OCI-LY3 (cell line): Measurements from ENCODE around the gene DAGLA.

Source experiments
- H2AFZ ChIP-seq: fragments of 200-600, 300-600 bp; shearing (Covaris generic); 2 replicates; pipeline ENCODE4 v1.6.0; 2014; ENCODE audit warnings: antibody characterized with exemption, low read depth, low read length
- H3K27ac ChIP-seq: fragments of 200-600, 300-600 bp; sonication (generic); 2 replicates; pipeline ENCODE4 v1.5.1; 2014; ENCODE audit warnings: mild to moderate bottlenecking, low read length, moderate library complexity, mixed read lengths
- H3K27me3 ChIP-seq: fragments of 200-600, 300-600 bp; sonication (generic); 2 replicates; pipeline ENCODE4 v1.6.1; 2014; ENCODE audit warnings: low read depth, low read length, mixed read lengths
- H3K36me3 ChIP-seq: fragments of 200-600, 300-600 bp; sonication (generic); replicated peaks from 2 replicates; pipeline ENCODE3; 2014; ENCODE audit warnings: low read depth, low read length, mixed read lengths
- H3K4me1 ChIP-seq: fragments of 300-600, 200-600 bp; sonication (generic); 2 replicates; pipeline ENCODE4 v1.6.1; 2014; ENCODE audit warnings: low read length, mixed read lengths
- H3K4me2 ChIP-seq: fragments of 200-600, 300-600 bp; sonication (generic); 2 replicates; pipeline ENCODE4 v1.6.1; 2014; ENCODE audit warnings: low read length, mixed read lengths
- H3K4me3 ChIP-seq: fragments of 300-600, 200-600 bp; sonication (generic); 2 replicates; pipeline ENCODE4 v1.5.1; 2014; ENCODE audit warnings: antibody characterized with exemption, mild to moderate bottlenecking, low read length, moderate library complexity
- H3K79me2 ChIP-seq: fragments of 300-600, 200-600 bp; shearing (Covaris generic); 2 replicates; pipeline ENCODE4 v1.6.1; 2014; ENCODE audit warnings: mild to moderate bottlenecking, low read length, mixed read lengths
- H3K9ac ChIP-seq: fragments of 300-600, 200-600 bp; shearing (Covaris generic); 2 replicates; pipeline ENCODE4 v1.6.0; 2014; ENCODE audit warnings: mild to moderate bottlenecking, low read length, moderate library complexity
- H3K9me3 ChIP-seq: fragments of 200-600, 300-600 bp; shearing (Covaris generic); 2 replicates; pipeline ENCODE4 v1.6.1; 2014; ENCODE audit warnings: low read length, mixed read lengths; ENCODE audit not compliant: insufficient read depth
- H4K20me1 ChIP-seq: fragments of 200-600, 300-600 bp; sonication (generic); 2 replicates; pipeline ENCODE4 v1.6.1; 2016; ENCODE audit warnings: low read length, mixed read lengths; ENCODE audit not compliant: insufficient read depth
- CTCF ChIP-seq: fragments of 200-600, 300-600 bp; sonication (generic); IDR thresholded peaks from 2 replicates; pipeline ENCODE4 v1.5.1; 2014; ENCODE audit warnings: antibody characterized with exemption, low read length, low read depth
- EZH2phosphoT487 ChIP-seq: fragments of 200-600 bp; shearing (Covaris generic); IDR thresholded peaks from 2 replicates; pipeline ENCODE4 v1.6.1; 2018; ENCODE audit warnings: antibody characterized with exemption, mixed run types, low read depth

The DAGLA gene

DNA sequence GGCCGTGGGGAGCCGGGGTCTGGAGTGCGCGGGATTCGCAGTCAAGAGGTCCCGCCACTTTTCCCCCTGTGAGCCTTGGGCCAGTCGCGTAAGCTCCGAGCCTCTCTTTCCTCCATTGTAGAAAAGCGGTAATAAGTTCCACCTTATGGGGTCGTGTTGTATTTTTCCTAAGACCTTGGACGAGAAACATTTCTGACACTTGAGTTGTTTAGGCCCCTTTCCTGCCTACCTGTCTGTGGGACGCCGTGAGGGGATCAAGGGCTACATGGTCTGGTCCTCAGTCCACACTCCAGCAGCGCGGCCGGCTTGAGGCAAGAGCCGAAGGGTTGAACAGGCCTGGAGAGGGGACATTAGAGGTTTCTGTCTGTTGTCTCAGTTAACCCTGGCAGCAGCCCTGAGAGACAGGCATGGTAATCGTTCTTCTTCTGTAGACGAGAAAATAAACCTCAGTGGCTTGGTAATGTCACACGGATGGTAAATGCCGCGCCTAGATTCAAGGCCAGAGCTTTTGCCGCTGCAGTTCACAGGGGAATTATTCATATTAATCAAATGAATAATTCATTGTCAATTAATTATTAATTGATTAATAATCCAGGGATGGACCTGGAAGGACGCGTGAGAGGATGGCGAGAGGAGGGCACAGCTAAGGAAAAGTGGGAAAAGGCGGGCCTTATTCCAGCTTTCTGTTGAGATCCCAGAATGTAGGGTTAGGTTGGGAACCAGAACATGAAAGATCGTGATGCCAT, 113.1 kb downstream of the DAGLA start:
- peak overlapping the region; percentile 90 for H3K4me3 ChIP-seq
- no peaks in the 10 kb centered on the region for H3K9me3 ChIP-seq
- no peaks in the 10 kb centered on the region for H3K27me3 ChIP-seq
- peak overlapping the region; percentile 99 for H3K9ac ChIP-seq
- TF ChIP-seq CTCF (no peak), EZH2phosphoT487 (no peak)
- H3K36me3 ChIP-seq, result peaks cover 51% of the 10 kb centered on the region
- peaks cover 8% of the 10 kb centered on the region; the same call in 1 of the 2 replicates for H4K20me1 ChIP-seq
- H3K4me1 ChIP-seq, result peaks cover 29% of the 10 kb centered on the region
- peaks cover 92% of the 10 kb centered on the region for H3K79me2 ChIP-seq
- peak overlapping the region; percentile 77 for H3K4me2 ChIP-seq
- H2AFZ ChIP-seq, result peak overlapping the region; percentile 91; the same call in 1 of the 2 replicates
- H3K27ac ChIP-seq, result peak overlapping the region; percentile 83

GRCh38 chr11:61793829-61794204, 113.6 kb downstream of the DAGLA start:
- peaks cover 35% of the 10 kb centered on the region for H3K4me1 ChIP-seq

GRCh38 chr11:61794579-61794978, 114.4 kb downstream of the DAGLA start:
- Histone ChIP-seq H3K9me3 (no peaks in the 10 kb centered on the region), H3K4me3 (no peak overlapping the region), H3K36me3 (peaks cover 49% of the 10 kb centered on the region), H3K4me1 (peaks cover 43% of the 10 kb centered on the region), H3K4me2 (peak overlapping the region; percentile 22), H4K20me1 (peaks cover 11% of the 10 kb centered on the region; the same call in 1 of the 2 replicates), H3K79me2 (peaks cover 99% of the 10 kb centered on the region), H2AFZ (no peak overlapping the region), H3K27me3 (no peaks in the 10 kb centered on the region), H3K27ac (no peak overlapping the region), H3K9ac (no peak overlapping the region)
- TF ChIP-seq CTCF (no peak), EZH2phosphoT487 (no peak)

More at GRCh38 chr11:61793829-61794204, 113.6 kb downstream of the DAGLA start:
- TF ChIP-seq EZH2phosphoT487 (no peak), CTCF (no peak)
- Histone ChIP-seq H3K4me2 (peak overlapping the region; percentile 77), H3K4me3 (peak overlapping the region; percentile 90), H3K9me3 (no peaks in the 10 kb centered on the region), H3K79me2 (peaks cover 98% of the 10 kb centered on the region), H3K9ac (peak overlapping the region; percentile 99), H3K36me3 (peaks cover 51% of the 10 kb centered on the region), H4K20me1 (peaks cover 8% of the 10 kb centered on the region; the same call in 1 of the 2 replicates), H2AFZ (no peak overlapping the region), H3K27ac (peak overlapping the region; percentile 83; the same call in 1 of the 2 replicates), H3K27me3 (no peaks in the 10 kb centered on the region)

DNA sequence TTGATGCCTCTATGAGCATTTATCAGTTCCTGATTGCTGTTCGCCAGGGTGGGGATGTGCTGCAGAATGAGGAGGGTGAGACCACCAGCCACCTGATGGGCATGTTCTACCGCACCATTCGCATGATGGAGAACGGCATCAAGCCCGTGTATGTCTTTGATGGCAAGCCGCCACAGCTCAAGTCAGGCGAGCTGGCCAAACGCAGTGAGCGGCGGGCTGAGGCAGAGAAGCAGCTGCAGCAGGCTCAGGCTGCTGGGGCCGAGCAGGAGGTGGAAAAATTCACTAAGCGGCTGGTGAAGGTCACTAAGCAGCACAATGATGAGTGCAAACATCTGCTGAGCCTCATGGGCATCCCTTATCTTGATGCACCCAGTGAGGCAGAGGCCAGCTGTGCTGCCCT, 115.3 kb downstream of the DAGLA start:
- Histone ChIP-seq H3K4me1 (peaks cover 45% of the 10 kb centered on the region), H3K27ac (no peak overlapping the region), H3K36me3 (peaks cover 48% of the 10 kb centered on the region), H3K79me2 (peaks cover 99% of the 10 kb centered on the region), H3K4me2 (no peak overlapping the region), H3K9me3 (no peaks in the 10 kb centered on the region), H3K4me3 (no peak overlapping the region), H3K27me3 (no peaks in the 10 kb centered on the region), H2AFZ (no peak overlapping the region), H4K20me1 (peaks cover 14% of the 10 kb centered on the region; the same call in 1 of the 2 replicates), H3K9ac (no peak overlapping the region)
- TF ChIP-seq EZH2phosphoT487, result no peak
- no peak for TF ChIP-seq CTCF
